ENCODE data around the gene ATF7IP2.

Gene ATF7IP2

GRCh38 chr16:10528635-10529034, 142.8 kb downstream of the ATF7IP2 start:
- TF ChIP-seq CTCF (IDR thresholded peaks at IDR 0.05; ENCODE audit: low read depth, low read length): no peak

GRCh38 chr16:10529895-10530669, 144.2 kb downstream of the ATF7IP2 start:
- no peak for TF ChIP-seq CTCF (IDR thresholded peaks at IDR 0.05; ENCODE audit: low read depth, low read length)
- H3K4me3 ChIP-seq (ENCODE audit: low read depth, low read length): no peak overlapping the region

More at GRCh38 chr16:10528635-10529034, 142.8 kb downstream of the ATF7IP2 start:
- no peak overlapping the region for H3K4me3 ChIP-seq (ENCODE audit: low read depth, low read length)

- H3K4me3 ChIP-seq (ENCODE audit: low read depth, low read length): no peak overlapping the region
- TF ChIP-seq CTCF (IDR thresholded peaks at IDR 0.05; ENCODE audit: low read depth, low read length): no peak
Measured at GRCh38 chr16:10530685-10531084, 144.8 kb downstream of the ATF7IP2 start.

GRCh38 chr16:10531582-10531981, 145.7 kb downstream of the ATF7IP2 start:
- no peak for TF ChIP-seq CTCF (IDR thresholded peaks at IDR 0.05; ENCODE audit: low read depth, low read length)
- no peak overlapping the region for H3K4me3 ChIP-seq (ENCODE audit: low read depth, low read length)

All from WI38 (cell line).